Measurements from ENCODE around the gene RIMBP2.

The RIMBP2 gene

DNA sequence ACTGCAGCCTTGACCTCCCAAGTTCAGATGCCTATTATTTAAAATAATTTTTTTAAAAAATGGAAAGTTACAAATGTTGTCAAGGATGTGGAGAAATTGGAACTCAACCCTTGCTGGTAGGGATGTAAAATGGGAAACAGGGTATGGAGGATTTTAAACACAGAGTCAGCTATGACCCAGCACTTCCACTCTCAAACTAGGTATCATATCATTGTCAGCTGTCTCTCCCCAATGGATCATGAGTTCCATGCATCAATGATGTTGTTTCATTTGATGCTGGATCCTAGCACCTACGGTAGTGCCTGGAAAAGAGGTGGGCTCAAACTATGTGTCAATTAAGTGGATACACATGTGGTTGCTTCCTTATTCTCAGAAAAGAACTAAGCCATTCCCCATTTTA is 150.9 kb downstream of the RIMBP2 start:
- DNase-seq = no peak

DNA sequence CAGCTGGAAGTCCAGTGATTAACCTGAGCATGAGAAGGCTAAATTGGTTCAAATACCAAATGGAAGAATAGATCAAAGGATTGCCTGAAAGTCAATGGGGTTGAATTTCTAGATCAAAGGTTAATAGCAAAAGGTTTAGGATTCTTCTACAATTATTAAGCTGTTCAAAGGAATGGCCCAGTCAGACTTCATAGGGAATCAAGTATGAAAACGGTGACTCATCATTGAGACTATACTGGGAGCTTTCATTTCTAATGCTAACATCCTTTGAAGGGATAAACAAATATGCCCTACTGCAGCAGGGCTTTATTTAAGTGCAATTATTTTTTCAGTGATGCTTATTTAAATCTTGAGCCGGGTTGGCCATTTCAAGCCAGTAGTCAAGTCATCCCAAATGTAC is 152.8 kb downstream of the RIMBP2 start:
- no peak for DNase-seq

DNA sequence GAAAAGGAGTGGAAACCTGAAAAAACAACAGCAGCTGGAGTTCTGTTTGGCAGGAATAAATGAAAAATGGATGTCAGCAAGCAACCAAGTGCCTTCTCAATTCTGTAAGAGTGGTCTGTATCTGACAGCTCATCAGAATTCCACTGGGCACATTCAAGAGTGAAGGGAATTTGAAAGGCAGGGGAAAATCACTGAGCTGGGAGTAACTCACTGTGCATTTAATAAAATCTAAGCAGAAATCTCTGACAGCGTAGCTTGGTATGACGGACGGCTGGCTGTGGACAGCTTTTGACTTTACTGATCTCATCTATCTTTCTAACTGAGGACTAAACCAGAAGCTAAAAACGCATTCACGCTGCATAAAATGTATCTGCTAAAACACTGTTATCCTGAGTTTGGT is 153.4 kb downstream of the RIMBP2 start:
- DNase-seq = no peak

DNA sequence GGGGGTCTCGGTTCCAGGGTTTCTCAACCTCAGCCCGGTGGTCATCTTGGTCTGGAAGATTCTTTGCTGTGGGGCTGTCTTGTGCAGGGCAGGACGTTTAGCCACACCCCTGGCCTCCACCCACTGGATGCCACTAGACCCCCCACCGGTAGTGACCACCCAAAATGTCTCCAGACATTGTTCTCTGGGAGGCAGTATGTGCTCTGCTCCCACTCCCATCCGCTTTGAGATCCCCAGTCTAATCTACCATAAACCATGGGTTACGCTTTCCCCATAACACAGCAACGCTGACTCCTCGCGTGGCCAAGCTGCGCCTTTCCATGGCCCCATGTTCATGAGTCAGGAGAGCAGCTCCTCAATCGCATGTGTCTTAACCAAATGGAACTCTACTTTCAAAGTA is 155.8 kb downstream of the RIMBP2 start:
- DNase-seq = no peak

DNA sequence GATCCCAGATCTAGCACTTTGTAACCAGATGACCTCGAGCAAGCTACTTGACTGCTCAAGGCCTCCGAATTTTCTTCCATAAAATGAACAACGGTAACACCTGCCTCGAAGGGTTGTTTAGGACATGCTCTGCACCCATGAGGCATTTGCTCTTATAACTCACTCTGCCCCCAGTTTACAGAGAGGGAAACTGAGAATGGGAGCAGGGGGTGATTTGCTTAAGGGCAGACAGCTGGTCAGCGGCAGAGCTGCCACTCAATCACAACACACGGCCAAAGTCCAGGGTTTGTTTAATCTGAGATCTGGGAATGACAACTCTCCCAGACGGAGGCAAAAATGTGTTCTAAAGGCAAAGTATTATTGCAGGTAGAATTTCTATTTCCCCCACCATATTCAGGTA is 156.3 kb downstream of the RIMBP2 start:
- no peak for DNase-seq

DNA sequence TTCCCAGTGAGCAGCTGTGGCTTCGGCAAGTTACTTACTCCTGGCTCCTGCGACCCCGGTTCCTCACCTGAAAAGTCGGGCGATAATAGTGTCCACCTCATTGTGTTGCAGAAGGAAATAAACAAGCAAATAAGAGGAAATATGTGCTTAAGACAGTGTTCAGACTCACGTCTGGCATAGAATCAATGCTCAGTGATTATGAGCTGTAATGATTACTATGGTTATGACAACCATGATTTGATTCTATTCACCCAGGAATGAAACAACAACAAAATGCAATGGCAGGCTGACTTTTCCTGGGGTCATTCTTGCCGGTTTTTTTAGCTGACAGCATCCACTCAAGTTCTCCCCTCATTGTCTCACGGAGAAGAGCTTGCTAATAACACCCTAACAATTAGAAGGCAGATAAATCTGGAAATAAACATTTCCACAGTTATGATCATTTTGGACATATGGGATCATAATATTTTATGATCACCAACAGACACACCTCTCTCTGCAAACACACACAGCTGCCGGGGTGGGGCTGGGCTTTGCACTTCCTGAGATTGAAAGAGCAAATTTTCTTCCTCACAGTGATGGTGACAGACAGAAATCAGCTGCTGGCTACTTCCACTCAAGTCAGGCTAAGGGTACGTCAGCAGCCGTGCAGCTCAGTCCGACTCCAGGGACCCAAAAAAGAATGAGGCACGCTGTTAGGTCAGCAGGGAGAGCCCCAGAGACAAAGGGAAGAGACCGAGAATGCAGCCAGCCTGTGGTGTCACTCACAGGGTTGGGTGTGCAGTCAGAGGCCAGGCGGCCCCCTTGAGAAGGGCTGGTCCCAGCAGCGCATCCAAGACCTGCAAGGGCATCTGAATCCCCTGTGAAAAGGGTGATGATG is 158.0 kb downstream of the RIMBP2 start:
- DNase-seq = no peak

DNA sequence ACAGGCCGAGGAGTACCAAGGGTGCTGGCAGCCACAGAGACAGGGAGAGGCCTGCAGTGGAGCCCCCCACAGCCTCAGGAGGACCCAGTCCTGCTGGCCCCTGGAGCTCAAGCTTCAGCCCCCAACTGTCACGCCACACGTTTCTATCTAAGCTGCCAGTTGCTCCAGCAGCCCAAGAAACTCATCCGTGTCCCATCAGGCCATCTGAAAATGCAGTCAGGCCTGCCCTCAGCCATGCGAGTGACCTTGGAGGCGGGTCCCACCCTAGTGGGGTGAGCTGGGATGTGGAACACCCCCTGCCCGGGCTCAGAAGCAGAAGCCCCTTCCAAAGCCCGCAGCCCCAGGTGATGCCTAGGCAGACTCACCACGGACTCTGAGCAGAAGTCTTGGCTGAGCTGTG is 158.9 kb downstream of the RIMBP2 start:
- no peak for DNase-seq

DNA sequence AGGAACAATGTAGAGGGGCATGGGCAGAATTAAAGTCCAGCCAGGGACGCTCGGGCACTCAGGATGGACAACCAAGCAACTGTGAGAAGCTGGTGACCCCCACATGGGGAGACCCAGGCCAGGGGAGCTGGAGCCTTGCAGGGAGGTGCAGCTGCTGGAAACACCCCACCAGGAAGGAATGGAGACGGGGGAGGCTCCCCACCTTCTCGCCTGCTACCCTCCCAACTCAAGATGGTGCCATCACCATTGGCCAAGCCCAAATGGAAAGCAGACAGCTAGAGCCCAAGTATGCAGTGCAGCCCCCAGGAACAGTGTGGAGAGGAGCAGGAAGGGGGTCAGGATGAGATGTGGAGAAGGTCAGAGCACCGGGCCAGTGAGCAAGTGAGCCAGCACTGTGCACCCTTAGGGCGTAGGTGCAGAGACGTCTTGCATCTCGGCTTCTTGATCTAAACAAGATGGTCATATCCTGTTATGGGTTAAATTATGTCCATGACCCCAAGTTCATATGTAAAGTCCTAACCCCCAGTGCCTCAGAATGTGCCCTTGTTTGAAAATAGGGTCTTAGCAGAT is 159.5 kb downstream of the RIMBP2 start:
- no peak for DNase-seq

DNA sequence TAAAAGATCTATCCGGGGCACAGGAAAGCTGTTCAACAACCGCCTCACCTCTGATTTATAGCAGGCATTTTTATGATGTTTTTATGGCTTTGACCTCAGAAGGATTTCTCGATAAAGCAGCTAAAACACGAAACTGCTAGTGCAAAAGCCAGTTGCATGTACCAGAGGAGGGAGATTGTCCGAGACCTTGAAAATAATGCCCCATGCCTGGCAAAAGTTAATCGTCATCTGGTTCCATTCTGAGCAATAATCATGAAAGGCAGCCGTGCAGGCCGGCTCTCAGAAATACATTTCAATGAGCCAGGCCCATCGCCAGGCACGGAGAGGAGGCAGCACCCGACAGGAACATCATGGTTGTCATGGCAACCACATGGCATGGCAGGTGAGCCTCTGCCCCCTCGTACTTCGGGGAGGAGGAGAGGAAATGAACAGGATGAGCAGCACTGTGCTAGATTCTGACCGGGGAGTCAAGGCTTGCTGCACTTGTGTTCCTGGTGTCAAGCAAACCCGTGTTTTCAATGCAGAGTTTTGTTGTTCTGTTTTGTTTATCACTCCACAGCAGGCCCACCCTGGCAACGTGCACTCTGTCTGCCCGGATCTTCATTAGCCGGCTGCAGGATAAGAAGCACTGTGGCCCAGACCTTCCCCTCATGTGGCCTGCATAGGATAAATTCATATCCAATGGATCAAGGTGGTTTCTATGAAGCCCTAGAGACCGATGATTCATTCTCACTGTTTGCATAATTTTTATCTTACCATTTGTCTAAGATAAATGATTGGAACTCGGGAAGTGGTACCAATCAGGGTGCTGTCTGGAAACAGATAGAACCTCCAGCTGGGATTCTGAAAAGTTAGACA is 160.2 kb downstream of the RIMBP2 start:
- no peak for DNase-seq

DNA sequence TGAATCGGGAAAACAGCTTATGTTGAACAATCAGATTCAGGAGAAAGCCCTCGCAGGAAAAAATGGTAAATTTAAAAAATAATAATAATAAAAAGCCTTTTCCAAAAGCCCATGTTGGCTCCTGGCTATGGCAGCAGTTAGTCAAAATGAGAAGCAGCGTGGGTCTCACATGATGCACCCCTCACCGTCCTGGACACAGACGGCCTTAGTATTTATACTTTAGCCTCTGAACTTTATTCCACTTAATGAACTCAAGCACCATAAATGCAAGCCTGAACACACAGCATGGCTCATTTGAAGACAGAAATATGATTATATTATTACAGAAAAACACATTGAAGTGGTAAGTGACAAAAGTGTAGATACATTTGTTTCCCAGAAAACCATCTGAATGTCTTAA is 160.9 kb downstream of the RIMBP2 start:
- no peak for DNase-seq

DNA sequence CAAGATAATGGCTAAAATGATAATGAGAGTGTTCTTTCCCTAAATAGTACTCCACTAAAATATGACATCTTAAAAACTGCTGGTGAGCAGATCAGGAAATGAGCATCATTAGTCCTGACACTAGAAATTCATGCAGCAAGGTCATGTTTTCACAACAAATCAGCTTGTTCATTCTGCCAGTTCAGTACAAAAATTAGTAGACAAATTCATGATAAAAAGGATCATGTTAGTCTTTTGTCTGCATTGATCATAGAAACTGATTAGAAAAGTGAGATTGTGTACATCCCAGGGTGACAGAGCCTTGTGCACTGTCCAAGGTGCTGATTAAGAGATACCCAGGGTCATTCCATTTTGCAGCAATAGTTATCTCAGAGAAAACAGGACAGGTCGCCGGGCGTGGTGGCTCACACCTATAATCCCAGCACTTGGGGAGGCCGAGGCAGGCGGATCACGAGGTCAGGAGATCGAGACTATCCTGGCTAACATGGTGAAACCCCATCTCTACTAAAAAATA is 163.6 kb downstream of the RIMBP2 start:
- DNase-seq = no peak

DNA sequence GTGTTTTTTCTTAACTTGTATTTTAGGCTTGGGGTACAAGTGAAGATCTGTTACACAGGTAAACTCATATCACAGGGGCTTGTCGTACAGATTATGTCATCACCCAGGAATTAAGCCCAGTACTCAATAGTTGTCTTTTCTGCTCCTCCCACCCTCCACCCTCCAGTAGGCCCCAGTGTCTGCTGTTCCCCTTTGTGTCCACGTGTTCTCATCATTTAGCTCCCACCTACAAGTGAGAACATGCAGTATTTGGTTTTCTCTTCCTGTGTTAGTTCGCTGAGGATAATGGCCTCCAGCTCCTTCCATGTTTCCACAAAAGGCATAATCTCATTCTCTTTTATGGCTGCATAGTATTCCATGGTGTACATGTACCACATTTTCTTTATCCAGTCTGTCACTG is 166.7 kb downstream of the RIMBP2 start:
- no peak for DNase-seq

DNA sequence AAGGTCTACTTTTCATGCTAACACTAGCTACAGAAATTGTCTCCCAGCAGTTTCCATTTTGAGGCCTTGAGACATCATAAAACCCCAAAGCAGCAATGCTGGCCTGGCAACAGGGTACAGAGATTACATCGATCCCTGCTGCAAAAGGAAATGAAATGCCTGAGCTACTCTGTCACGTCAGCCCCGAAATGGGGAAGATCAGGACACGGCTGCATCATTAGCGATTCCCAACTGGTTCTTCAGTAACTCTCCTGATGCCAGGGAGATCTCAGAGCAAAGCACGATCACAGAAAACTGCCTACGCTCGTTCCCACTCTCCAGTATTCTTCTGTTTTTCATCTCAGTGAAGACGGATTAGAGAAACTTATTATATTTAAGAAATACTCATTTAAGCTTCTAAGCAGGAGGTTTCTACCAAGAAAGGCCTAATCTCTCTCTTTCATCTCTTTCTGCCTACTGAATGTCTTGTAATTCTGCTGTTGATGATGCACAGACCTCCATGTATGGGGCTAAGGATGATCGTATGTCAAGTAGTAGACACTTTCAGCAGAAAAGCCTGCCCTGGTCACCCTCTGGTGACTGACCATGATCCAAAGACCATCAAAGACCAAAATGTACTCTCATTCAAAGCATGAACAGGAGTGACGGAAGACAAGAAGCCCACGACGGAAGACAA is 168.5 kb downstream of the RIMBP2 start:
- DNase-seq = no peak

DNA sequence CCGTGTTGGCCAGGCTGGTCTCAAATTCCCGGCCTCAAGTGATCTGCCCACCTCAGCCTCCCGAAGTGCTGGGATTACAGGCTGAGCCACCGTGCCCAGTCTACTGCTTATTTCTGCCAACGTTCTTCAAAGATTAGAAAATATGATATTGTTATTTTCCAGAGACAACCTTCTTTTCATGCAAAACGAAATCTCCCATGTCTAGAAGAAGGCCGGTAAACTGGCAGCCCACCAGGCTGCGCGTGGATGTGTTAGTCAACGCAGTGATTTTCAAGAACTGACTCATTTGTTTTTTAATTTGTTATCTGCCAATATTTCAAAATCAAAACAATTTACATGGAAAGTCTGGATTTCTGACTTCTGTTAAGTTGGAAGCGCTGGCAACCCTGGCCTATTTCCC is 169.6 kb downstream of the RIMBP2 start:
- no peak for DNase-seq

DNA sequence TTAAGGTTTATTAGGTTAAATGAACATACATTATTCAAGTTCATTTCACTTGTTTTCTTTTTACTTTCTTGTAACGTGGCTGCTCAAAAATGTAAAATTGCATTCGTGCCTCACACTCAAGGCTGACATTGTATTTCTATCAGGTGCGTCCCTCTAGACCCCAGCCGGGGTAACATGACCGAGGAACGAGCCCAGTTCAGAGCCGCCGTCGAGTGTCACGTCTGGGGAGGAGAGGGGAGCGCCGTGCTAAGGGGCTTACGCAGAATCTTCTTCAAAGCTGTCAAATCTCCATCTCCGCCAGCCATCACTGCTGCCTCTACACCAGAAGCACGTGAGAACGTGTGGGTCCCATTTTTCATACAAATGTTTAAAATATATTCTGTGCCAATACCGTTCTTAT is 170.6 kb downstream of the RIMBP2 start:
- DNase-seq = no peak

DNA sequence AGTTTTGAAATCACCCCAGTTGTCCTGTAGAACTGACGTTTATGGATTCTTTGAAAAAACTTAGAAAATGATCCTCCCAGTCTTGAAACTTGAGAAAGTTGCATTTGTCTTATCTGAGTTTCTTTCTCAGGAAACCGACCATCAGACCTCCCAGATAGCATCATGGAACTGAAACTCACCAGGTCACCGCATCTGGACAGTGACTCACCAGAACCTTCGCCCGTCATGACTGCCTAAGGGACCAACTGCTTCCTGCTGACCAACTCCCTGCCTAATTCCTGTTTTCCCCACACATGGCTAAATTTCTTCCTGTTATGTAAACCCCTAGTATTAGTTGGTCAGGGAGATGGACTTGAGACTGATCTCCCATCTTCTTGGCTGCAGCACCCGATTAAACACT is 175.7 kb downstream of the RIMBP2 start:
- no peak for DNase-seq

DNA sequence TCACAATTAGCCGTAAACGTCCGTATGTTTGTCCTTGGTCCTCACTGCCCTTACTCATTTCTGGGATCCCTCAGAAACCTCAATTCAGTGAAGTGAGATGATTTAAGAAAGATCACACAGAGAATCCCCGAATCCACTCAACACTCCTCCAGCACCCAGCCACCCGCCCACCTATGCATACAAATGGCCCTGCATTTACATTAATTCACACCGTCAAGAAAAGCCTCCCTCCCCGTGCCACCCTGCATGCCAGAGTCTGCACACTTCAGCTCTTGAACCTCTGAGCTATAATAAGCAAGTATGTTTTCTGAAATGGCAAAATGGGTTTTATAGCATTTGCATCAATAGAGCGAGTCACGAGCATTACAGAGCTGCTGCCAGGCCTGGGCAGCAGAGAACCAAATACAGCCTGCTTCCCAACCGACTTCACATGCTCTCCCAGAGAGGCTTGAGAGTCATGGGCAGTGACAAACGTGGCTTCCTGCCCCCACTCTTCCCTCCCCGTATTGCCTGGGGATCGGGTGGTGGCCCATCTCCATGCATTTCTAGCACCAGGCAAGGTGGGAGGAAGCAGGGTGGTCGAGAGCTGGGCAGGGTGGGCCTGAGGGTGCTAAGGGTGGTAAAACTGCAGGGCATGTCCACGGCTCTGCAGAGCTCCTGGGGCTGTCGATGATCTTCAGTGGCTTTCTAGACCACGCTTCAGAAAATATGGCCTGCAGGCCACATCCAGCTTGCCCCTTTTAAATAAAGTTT is 177.6 kb downstream of the RIMBP2 start:
- DNase-seq = no peak

DNA sequence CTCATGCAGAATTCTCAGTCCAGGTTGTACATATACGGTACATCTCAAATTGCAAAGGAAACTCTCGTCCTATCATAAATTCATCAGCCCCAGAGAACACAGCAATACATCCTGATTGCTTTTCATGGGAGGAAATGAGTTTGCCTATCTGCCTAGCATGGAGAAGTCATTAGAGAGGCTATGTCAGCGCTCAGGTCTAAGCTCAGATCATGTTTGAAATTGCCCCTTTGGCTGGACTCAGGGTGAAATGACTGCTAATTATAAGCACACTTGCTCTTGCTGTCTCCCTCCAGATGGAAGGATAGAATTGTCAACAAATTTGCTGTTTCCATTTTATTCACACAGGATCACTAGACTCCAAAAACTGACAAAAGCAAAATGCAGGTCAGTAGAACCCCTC is 178.4 kb downstream of the RIMBP2 start:
- DNase-seq = no peak

DNA sequence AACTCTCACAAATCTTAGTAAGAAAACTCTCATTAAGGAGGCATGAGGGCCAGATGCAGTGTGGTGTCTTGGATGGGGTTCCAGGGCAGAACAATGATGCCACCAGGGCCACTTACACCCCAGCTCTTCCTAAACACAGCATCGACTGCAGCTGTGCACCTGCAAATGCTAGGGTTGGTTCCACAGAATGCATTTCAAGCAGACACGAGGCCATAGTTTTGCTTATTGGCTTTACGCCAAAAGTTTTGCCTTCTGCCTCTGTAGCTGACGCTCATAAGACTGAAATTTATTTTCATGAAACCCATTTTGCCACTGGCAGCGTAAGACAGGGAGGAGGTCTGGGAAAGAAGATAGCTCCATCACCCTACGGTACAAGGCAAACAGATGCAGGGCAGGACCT is 179.0 kb downstream of the RIMBP2 start:
- DNase-seq = no peak

DNA sequence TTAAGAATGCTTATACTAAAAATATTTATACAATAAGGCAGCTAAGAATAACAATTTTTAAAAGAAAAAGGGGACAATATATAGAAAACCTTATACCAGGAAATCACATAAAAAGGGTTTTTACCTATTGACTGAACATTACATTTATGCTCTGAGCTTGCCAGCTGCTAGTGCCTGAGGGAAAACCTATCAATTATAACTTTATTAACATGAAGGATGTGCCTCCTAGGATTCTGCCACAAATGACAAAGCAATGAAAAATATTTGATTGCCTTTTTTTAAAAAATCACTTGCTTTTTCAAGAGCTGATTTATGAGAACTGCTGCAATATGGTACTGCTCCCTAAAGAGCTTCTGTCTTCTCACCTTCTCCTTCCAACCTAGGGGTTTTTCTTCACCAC is 185.7 kb downstream of the RIMBP2 start:
- DNase-seq = no peak

DNA sequence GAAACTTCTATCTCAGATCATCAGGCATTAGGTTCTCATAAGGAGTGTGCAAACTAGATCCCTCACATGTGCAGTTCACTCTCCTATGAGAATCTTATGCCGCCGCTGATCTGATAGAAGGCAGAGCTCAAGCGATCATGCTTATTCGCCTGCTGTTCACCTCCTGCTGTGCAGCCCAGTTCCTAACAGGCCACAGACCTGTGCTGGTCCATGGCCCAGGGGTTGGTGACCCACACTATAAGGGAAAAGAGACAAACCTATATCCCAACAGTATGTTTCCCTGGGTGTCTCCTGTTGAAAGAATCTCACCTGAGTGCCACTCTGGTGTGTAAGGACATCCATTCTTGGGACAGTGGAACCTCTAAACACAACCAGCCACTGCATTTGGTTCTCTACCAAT is 186.3 kb downstream of the RIMBP2 start:
- DNase-seq = no peak

DNA sequence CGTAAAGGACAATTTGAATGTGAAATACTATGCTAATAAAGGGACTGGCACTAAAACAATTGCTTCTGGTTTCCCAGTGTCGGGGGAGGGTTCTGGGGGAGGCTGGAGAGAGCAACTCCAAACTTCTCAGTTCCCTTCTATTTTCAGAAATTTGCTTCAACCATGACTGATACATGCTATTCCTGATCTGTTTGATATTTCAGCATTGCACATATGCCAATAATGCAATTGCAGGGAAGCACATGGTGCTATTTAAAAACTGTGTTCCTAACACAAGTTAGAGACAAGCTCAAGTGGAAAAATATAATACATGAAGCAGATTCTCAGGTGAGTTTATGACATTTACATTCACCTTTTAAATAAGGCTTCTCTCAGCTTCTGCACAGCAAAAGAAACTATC is 188.9 kb downstream of the RIMBP2 start:
- DNase-seq = no peak
